ENCODE measurements around the gene OLFML1.

DNA sequence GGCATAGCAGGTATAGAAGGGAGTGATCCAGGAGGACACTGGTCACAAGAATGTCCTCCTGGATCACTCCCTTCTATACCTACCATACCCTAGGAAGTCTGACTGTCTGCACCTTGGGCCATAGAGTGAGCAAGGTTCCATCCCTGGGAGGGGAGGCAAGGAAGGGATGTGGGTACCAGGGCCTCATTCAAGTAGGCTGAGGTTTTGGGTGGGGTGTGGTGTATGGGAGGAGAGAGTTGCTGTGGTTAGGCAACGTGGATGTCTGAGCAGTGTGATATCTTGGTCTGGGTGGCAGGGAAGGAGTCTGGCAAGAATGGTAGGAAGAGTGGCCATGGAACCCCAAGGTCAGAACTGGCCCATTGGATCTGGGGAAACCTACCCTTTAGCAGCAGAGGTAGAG is 41.7 kb downstream of the OLFML1 start:
- TF ChIP-seq, protein P1, sequence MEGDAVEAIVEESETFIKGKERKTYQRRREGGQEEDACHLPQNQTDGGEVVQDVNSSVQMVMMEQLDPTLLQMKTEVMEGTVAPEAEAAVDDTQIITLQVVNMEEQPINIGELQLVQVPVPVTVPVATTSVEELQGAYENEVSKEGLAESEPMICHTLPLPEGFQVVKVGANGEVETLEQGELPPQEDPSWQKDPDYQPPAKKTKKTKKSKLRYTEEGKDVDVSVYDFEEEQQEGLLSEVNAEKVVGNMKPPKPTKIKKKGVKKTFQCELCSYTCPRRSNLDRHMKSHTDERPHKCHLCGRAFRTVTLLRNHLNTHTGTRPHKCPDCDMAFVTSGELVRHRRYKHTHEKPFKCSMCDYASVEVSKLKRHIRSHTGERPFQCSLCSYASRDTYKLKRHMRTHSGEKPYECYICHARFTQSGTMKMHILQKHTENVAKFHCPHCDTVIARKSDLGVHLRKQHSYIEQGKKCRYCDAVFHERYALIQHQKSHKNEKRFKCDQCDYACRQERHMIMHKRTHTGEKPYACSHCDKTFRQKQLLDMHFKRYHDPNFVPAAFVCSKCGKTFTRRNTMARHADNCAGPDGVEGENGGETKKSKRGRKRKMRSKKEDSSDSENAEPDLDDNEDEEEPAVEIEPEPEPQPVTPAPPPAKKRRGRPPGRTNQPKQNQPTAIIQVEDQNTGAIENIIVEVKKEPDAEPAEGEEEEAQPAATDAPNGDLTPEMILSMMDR (conservative IDR thresholded peaks at IDR 0.05; ENCODE audit: low read depth, low read length) = no peak
- TF ChIP-seq EZH2 (IDR thresholded peaks at IDR 0.05; ENCODE audit: low read length, unreplicated experiment) (no peak), EZH2phosphoT487 (IDR thresholded peaks at IDR 0.05; ENCODE audit: borderline replicate concordance, low read length) (no peak)
